Urothelium cell line (cell line): Measurements from ENCODE around the gene STAG2.

Source experiments
- DNase-seq: peaks from one replicate; pipeline ENCODE4 v3.0.0; 2011; ENCODE audit warnings: low spot score, mixed read lengths
- FAIRE-seq: peaks from 2 replicates; lab custom pipeline; 2011; peaks lifted over from hg19 to GRCh38; lab: Jason Lieb, UNC

STAG2 gene

GRCh38 chrX:123973921-123974320, 12.4 kb downstream of the STAG2 start:
- no peak for DNase-seq
- FAIRE-seq = no peak

- FAIRE-seq = no peak
Measured at GRCh38 chrX:123975180-123975579, 13.7 kb downstream of the STAG2 start.

GRCh38 chrX:123976706-123977316, 15.3 kb downstream of the STAG2 start:
- DNase-seq (no peak), FAIRE-seq (no peak)

More at GRCh38 chrX:123975180-123975579, 13.7 kb downstream of the STAG2 start:
- DNase-seq = no peak

- DNase-seq = no peak
Measured at GRCh38 chrX:123983240-123983639, 21.7 kb downstream of the STAG2 start.

GRCh38 chrX:123986377-123986776, 24.9 kb downstream of the STAG2 start:
- no peak for FAIRE-seq
- no peak for DNase-seq

More at GRCh38 chrX:123983240-123983639, 21.7 kb downstream of the STAG2 start:
- no peak for FAIRE-seq

GRCh38 chrX:123988423-123989111, 27.1 kb downstream of the STAG2 start:
- no peak for DNase-seq
- FAIRE-seq = no peak

- no peak for DNase-seq
- no peak for FAIRE-seq
Measured at GRCh38 chrX:123989235-123989634, 27.7 kb downstream of the STAG2 start.

- no peak for FAIRE-seq
- DNase-seq = no peak
Measured at GRCh38 chrX:123990169-123990568, 28.7 kb downstream of the STAG2 start.

- no peak for DNase-seq
- FAIRE-seq = no peak
Measured at GRCh38 chrX:123990602-123991001, 29.1 kb downstream of the STAG2 start.

- DNase-seq (no peak), FAIRE-seq (no peak)
Measured at GRCh38 chrX:123993326-123993725, 31.8 kb downstream of the STAG2 start.

GRCh38 chrX:123993904-123994635, 32.6 kb downstream of the STAG2 start:
- no peak for FAIRE-seq
- no peak for DNase-seq

GRCh38 chrX:123994730-123995129, 33.2 kb downstream of the STAG2 start:
- DNase-seq = no peak
- no peak for FAIRE-seq

GRCh38 chrX:124001581-124001980, 40.1 kb downstream of the STAG2 start:
- no peak for FAIRE-seq
- no peak for DNase-seq

GRCh38 chrX:124005228-124005627, 43.7 kb downstream of the STAG2 start:
- FAIRE-seq (no peak), DNase-seq (no peak)

GRCh38 chrX:124010157-124010556, 48.7 kb downstream of the STAG2 start:
- DNase-seq (no peak), FAIRE-seq (no peak)

- no peak for DNase-seq
- no peak for FAIRE-seq
Measured at GRCh38 chrX:124010566-124010965, 49.1 kb downstream of the STAG2 start.

- no peak for FAIRE-seq
Measured at GRCh38 chrX:124015721-124016120, 54.2 kb downstream of the STAG2 start.

GRCh38 chrX:124016825-124017224, 55.3 kb downstream of the STAG2 start:
- DNase-seq = no peak
- no peak for FAIRE-seq

More at GRCh38 chrX:124015721-124016120, 54.2 kb downstream of the STAG2 start:
- no peak for DNase-seq

GRCh38 chrX:124018023-124018422, 56.5 kb downstream of the STAG2 start:
- FAIRE-seq (no peak), DNase-seq (no peak)

GRCh38 chrX:124023838-124024238, 62.3 kb downstream of the STAG2 start:
- DNase-seq (no peak), FAIRE-seq (no peak)

- DNase-seq = no peak
- FAIRE-seq = no peak
Measured at GRCh38 chrX:124026529-124026928, 65.0 kb downstream of the STAG2 start.

GRCh38 chrX:124028182-124028581, 66.7 kb downstream of the STAG2 start:
- FAIRE-seq = no peak
- DNase-seq = no peak
